ENCODE results near the gene YAP1.

The YAP1 gene

GRCh38 chr11:102244681-102245409 lies 134.6 kb downstream of the YAP1 start:
- TF ChIP-seq REST (IDR thresholded peaks at IDR 0.05; ENCODE audit: insufficient read depth in 1 of 2, low read depth in 2 of 2, low read length in 2 of 2) = no peak
- no peak for TF ChIP-seq POLR2AphosphoS5 (IDR thresholded peaks at IDR 0.05; ENCODE audit: low read depth, low read length)
- no peak for TF ChIP-seq TAF1 (IDR thresholded peaks at IDR 0.05; ENCODE audit: borderline replicate concordance, insufficient read depth, low read length)
- TF ChIP-seq SIN3A (IDR thresholded peaks at IDR 0.05; ENCODE audit: borderline replicate concordance, insufficient read depth, low read length) = no peak
- no peak for TF ChIP-seq FOXP2 (optimal IDR thresholded peaks at IDR 0.05; ENCODE audit: borderline replicate concordance, extremely low read depth, extremely low read length, insufficient read depth)

GRCh38 chr11:102251423-102251822 lies 141.2 kb downstream of the YAP1 start:
- TF ChIP-seq REST (IDR thresholded peaks at IDR 0.05; ENCODE audit: insufficient read depth in 1 of 2, low read depth in 2 of 2, low read length in 2 of 2) = no peak
- TF ChIP-seq POLR2AphosphoS5 (IDR thresholded peaks at IDR 0.05; ENCODE audit: low read depth, low read length) = no peak
- no peak for TF ChIP-seq SIN3A (IDR thresholded peaks at IDR 0.05; ENCODE audit: borderline replicate concordance, insufficient read depth, low read length)
- TF ChIP-seq TAF1 (IDR thresholded peaks at IDR 0.05; ENCODE audit: borderline replicate concordance, insufficient read depth, low read length) = no peak
- no peak for TF ChIP-seq FOXP2 (optimal IDR thresholded peaks at IDR 0.05; ENCODE audit: borderline replicate concordance, extremely low read depth, extremely low read length, insufficient read depth)

GRCh38 chr11:102252339-102252891 lies 142.2 kb downstream of the YAP1 start:
- TF ChIP-seq FOXP2 (optimal IDR thresholded peaks at IDR 0.05; ENCODE audit: borderline replicate concordance, extremely low read depth, extremely low read length, insufficient read depth) = no peak
- TF ChIP-seq POLR2AphosphoS5 (IDR thresholded peaks at IDR 0.05; ENCODE audit: low read depth, low read length) = no peak
- no peak for TF ChIP-seq REST (IDR thresholded peaks at IDR 0.05; ENCODE audit: insufficient read depth in 1 of 2, low read depth in 2 of 2, low read length in 2 of 2)
- TF ChIP-seq SIN3A (IDR thresholded peaks at IDR 0.05; ENCODE audit: borderline replicate concordance, insufficient read depth, low read length) = no peak
- no peak for TF ChIP-seq TAF1 (IDR thresholded peaks at IDR 0.05; ENCODE audit: borderline replicate concordance, insufficient read depth, low read length)

- no peak for TF ChIP-seq FOXP2 (optimal IDR thresholded peaks at IDR 0.05; ENCODE audit: borderline replicate concordance, extremely low read depth, extremely low read length, insufficient read depth)
- TF ChIP-seq REST (IDR thresholded peaks at IDR 0.05; ENCODE audit: insufficient read depth in 1 of 2, low read depth in 2 of 2, low read length in 2 of 2) = no peak
- no peak for TF ChIP-seq SIN3A (IDR thresholded peaks at IDR 0.05; ENCODE audit: borderline replicate concordance, insufficient read depth, low read length)
- TF ChIP-seq POLR2AphosphoS5 (IDR thresholded peaks at IDR 0.05; ENCODE audit: low read depth, low read length) = no peak
- TF ChIP-seq TAF1 (IDR thresholded peaks at IDR 0.05; ENCODE audit: borderline replicate concordance, insufficient read depth, low read length) = no peak
These were observed 142.9 kb downstream of the YAP1 start for GRCh38 chr11:102253020-102253715.
